Brain microvascular endothelial cell (primary cell): Measurements from ENCODE around the gene SLC6A19.
"Not testable (repeated sequence)": the region's sequence is repeated elsewhere in the genome, so short reads cannot be mapped to it uniquely, and the experiment has no call there.

Source experiments
- DNase-seq: peaks from one replicate; pipeline ENCODE4 v3.0.0-alpha.2; 2020
- H3K27ac ChIP-seq: fragments of 250-450 bp; sonication (Bioruptor Pico); 2 replicates; pipeline ENCODE4 v1.5.1; 2020; ENCODE audit warnings: mild to moderate bottlenecking, moderate library complexity
- H3K27me3 ChIP-seq: fragments of 250-450 bp; sonication (Bioruptor Pico); replicated peaks from 2 replicates; pipeline ENCODE4 v1.5.1; 2020; ENCODE audit warnings: mild to moderate bottlenecking
- H3K36me3 ChIP-seq: fragments of 250-450 bp; sonication (Bioruptor Pico); replicated peaks from 2 replicates; pipeline ENCODE4 v1.5.1; 2020; ENCODE audit warnings: mild to moderate bottlenecking
- H3K4me3 ChIP-seq: 2 replicates; pipeline ENCODE4 v1.5.1; 2011; ENCODE audit warnings: low read depth, mild to moderate bottlenecking, control low read depth, low read length, moderate library complexity
- in situ Hi-C: cut with HindIII; loops from 2 replicates; pipeline ENCODE4 v1.10.0; 2017; ENCODE audit warnings: low sequenced_read_pairs, low pct_ligation_motif_present
- TF ChIP-seq, protein P1 (sequence below): IDR thresholded peaks from 2 replicates; pipeline ENCODE4 v1.5.1; 2011; ENCODE audit warnings: low read depth, mild to moderate bottlenecking, moderate library complexity, low read length, control low read depth, inconsistent platforms; ENCODE audit errors: missing control alignments

The SLC6A19 gene

DNA sequence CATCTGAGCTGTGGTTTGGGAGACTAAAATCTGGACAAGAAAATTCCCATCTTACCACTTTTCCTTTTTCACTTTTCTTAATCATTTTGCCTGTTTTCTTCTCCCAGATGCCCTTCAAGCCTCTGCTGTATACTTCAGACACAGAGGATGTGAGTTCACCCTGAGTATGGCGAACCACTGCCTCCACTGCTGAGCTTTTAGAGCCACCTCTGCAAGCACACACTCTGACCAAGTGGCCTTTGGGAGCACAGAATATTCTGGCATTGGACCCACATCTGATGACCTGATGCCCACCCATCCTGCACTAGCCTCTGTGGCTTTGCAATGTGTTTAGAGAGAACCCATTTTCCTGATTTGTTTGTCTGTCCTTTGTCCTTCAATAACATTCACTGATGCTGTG is 61.0 kb downstream of the SLC6A19 start:
- in situ Hi-C loops: no loop called here
- Histone ChIP-seq H3K27me3 (no peaks in the 10 kb centered on the region), H3K36me3 (no peaks in the 10 kb centered on the region), H3K27ac (no peak overlapping the region), H3K4me3 (no peak overlapping the region)
- no peak for DNase-seq
- TF ChIP-seq, protein P1, sequence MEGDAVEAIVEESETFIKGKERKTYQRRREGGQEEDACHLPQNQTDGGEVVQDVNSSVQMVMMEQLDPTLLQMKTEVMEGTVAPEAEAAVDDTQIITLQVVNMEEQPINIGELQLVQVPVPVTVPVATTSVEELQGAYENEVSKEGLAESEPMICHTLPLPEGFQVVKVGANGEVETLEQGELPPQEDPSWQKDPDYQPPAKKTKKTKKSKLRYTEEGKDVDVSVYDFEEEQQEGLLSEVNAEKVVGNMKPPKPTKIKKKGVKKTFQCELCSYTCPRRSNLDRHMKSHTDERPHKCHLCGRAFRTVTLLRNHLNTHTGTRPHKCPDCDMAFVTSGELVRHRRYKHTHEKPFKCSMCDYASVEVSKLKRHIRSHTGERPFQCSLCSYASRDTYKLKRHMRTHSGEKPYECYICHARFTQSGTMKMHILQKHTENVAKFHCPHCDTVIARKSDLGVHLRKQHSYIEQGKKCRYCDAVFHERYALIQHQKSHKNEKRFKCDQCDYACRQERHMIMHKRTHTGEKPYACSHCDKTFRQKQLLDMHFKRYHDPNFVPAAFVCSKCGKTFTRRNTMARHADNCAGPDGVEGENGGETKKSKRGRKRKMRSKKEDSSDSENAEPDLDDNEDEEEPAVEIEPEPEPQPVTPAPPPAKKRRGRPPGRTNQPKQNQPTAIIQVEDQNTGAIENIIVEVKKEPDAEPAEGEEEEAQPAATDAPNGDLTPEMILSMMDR: no peak

DNA sequence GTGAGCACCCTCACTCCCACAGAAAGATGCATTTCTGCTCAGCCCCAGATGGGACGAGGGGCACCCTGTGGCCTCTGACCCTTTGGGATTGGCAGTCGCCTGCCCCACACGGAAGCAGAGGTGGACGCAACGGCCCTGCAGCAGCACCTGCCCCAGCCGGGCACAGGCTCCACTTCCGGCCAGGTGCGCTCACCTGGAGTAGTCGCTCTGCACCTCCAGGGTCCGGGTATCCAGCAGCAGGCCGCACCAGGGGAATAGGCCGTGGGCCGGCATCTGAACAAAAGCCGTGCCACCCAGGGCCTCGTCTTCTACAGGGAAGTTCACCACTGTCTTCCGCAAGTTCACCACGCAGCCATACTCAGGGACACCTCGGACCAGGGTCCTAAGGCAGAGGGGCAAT is 62.8 kb downstream of the SLC6A19 start:
- no peak overlapping the region for H3K4me3 ChIP-seq
- in situ Hi-C loops: no loop called here
- no peaks in the 10 kb centered on the region for H3K27me3 ChIP-seq
- H3K36me3 ChIP-seq: no peaks in the 10 kb centered on the region
- no peak for DNase-seq
- no peak overlapping the region for H3K27ac ChIP-seq
- TF ChIP-seq, protein P1: no peak

DNA sequence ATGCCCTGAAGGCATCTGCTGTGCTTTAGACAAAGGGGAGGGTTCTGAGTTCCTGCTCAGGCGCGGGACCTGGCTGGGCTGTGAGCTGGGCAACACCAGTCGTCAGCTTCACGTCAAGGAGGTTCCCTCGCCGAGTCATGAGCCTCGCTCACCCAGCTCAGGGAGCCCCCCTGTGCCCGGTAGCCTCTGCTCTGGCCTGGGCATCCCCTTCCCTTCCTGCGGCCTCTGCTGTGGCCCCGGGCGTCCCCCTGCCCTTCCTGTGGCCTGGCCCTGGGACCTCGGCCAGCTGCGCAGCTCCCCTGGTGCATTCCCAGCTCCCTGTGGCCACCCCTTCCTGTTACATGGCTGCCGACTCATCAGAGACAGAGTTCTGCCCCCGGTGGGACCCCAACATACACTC is 63.6 kb downstream of the SLC6A19 start:
- no peak overlapping the region for H3K4me3 ChIP-seq
- H3K27me3 ChIP-seq: no peaks in the 10 kb centered on the region
- TF ChIP-seq, protein P1: no peak
- no peak for DNase-seq
- no peak overlapping the region for H3K27ac ChIP-seq
- no peaks in the 10 kb centered on the region for H3K36me3 ChIP-seq
- in situ Hi-C loops: no loop called here

DNA sequence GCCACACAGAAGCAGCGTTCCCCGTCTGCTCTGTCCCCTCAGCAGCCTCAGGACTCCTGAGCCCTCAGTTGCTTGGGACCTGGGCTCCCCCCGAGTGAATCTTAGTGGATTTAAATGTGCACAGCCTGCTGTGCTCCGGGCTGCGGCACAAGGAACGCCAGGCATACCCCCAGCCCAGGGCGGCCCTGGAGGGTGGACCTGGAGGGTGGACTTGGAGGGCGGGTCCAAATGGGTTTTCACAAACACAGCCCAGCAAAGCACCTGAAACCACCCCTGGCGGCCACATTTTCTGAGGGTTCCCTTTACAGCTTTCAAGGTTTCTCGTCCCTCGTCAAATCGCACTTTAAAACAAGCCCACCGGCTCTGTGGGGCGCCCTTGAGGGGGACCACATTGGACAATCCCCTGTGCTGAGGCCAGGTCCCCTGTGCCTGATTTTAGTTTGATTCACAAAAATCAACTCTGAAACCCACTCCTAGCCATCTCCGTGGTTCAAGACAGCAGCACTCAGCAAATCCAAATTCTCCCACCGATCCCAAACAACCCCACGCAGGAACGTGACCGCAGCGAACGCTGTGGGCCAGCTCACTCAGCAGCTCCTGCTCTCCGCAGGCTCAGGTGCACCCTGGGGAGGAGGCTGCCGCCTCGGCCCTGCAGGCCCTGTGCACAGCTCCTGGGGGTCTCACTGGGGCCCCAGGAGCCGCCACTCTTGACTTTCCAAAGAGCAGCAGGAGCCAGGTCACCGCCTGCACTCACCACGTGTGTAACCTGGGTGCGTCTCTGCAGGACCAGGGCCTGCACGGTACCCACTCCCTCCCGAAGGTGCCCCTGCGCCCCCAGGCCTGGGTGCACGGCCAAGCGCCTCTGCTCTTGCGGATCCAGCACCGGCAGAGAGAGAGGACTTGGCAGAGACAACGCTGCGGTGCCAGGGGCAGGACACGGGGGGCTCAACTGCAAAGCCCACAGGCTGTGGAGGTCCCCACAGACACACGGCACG is 64.4 kb downstream of the SLC6A19 start:
- in situ Hi-C loops: no loop called here
- TF ChIP-seq, protein P1: no peak
- Histone ChIP-seq H3K4me3 (no peak overlapping the region), H3K27ac (no peak overlapping the region), H3K27me3 (no peaks in the 10 kb centered on the region), H3K36me3 (no peaks in the 10 kb centered on the region)
- no peak for DNase-seq

DNA sequence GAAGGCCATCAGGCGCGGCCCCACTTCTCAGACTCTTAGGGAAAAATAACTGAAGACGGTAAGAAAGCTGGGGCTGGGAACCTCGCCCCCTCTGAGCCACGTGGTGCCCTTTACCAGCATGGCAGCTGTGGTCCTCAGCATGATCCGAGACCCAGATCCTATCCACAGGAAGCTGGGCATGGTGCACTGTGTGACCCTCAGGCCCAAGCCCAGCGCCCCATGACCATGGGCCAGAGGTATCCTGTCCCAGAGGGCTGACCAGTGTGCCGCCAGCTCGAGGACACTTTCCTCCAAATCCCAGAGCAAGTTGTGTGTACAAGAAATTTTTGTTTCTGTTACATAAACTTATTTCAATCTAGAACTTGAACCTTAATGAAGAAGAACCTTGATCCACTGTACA is 65.4 kb downstream of the SLC6A19 start:
- no peaks in the 10 kb centered on the region for H3K36me3 ChIP-seq
- in situ Hi-C loops: no loop called here
- TF ChIP-seq, protein P1: no peak
- no peaks in the 10 kb centered on the region for H3K27me3 ChIP-seq
- no peak overlapping the region for H3K4me3 ChIP-seq
- no peak for DNase-seq
- H3K27ac ChIP-seq: no peak overlapping the region

DNA sequence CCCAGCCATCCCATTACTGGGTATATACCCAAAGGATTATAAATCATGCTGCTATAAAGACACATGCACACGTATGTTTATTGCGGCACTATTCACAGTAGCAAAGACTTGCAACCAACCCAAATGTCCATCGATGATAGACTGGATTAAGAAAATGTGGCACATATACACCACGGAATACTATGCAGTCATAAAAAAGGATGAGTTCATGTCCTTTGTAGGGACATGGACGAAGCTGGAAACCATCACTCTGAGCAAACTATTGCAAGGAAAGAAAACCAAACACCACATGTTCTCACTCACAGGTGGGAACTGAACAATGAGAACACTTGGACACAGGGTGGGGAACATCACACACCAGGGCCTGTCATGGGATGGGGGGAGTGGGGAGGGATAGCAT is 66.1 kb downstream of the SLC6A19 start:
- H3K36me3 ChIP-seq, H3K27me3 ChIP-seq, in situ Hi-C loops, H3K27ac ChIP-seq, H3K4me3 ChIP-seq, DNase-seq: not testable (repeated sequence)
